Activated CD8-positive, alpha-beta memory T cell treated with anti-CD3 and anti-CD28 coated beads for 48 hours (primary cell): ENCODE measurements around the gene LRRC1.
A peak's percentile ranks its signal among the peaks of the same experiment; 100 is the strongest.
"Not testable (repeated sequence)": the region's sequence is repeated elsewhere in the genome, so short reads cannot be mapped to it uniquely, and the experiment has no call there.

Source experiments
- DNase-seq, 3 experiments: peaks; one replicate each; pipeline ENCODE4 v3.0.0-alpha.2; 2020; ENCODE audit warnings: low read depth in 2 of 3, low spot score in 2 of 3

The LRRC1 gene

DNA sequence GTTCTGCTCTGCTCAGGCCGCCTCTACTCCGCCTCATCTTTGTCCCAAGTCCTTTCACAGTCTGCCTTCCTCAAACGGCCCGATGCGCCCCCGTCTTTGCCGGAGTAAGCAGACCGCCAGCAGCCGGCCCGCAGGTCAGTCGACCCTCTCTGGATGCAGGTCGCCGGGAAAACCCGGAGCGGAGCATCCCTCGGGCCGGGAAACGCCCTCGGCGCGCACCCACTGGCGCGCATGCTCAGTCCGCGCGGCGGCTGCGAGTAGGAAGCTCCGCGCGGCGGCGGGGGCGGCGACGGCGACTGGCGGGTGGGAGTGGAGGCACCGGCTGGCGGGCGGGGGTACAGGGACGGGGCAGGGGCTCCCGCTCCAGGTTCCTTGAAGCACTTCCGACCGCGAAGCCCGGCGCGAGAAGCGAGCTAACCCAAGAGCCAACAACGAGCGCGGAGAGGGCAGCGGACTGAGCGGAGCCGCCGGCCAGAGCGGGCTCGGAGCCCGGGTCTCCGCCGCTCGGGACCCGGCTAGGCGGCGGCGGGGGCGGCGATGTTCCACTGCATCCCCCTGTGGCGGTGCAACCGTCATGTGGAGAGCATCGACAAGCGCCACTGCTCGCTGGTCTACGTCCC, at the start of gene LRRC1:
Gene LRRC1, plus strand, starts transcription at position 286 of the 620 bp plus-strand sequence. Its CDS starts 252 bp downstream, at position 538.
- peak; percentile 74 to 78 (median 74) for DNase-seq

DNA sequence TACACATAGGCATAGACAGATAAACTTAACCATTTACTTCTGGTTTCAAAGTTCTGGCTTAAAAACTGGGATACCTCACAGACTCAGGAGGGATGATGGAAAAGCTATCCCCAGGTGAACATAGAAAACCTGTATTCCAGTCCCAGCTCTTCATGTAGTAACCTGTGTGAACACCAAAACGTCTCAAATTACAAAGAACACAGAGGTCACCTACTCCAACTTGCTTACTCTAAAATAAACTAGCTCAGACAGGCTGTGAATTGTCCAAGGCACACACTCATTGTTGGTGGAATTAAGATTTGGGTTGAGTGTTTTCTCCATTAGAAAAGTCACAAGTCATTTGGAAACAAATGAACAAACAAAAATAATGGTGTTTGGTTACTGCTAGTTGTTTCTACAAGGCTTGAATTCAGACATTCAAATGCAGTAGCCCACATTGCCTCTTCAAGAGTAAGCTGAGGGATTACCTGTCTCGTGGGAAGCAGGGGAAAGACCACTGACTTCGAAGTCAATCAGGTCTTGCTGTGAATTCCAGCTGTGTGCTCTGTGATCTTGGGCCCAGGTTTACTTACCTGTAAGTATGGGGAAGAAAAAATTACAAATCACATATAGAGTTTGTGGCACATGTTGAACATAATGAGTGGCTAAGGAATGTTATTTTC, 48.2 kb upstream of the LRRC1 start:
- no peak for DNase-seq

DNA sequence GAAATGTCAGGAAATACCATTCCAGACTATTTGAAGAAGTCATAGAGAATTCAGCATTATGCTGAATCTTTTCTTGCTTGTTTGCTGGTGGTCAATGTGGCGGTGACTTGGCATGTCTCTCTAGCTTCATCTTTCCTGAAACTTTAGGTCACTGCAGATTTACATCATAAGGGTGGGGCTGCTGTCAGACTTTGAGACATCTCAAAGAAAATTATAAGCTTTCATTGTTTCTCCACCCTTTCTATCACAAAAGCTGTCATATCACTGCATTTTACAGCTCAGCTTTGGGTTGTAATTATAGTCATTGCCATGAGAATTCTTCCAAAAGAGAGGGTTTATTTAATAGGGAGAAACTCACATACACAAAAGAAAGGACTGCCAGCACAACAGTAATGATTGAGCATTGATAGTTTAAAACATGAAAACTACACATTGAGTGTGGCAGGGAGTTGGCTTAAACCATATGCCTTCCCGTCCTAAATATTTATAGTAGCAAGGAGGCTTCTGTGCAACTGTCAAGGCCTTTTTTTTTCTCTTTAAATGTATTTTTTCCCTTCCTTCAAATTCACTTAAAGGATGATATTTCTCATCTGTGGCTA, 44.7 kb upstream of the LRRC1 start:
- no peak for DNase-seq

DNA sequence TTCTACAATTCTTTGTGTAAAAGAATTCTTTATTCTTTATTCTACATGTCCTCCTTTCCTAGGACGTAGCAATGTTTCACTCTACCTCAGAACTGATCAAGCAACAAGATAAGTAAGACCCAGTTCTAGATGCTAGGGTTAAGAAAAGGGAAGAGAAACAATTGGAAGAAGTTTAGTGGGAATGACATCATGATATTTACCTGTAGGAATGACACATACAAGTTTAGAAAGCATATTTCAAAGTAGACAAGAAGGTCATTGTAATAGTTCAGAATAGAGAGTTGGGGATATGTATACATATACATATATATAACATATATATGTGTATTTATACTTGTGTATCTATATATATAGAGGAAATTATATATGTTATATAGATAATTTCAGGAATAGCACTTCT, 43.4 kb upstream of the LRRC1 start:
- no peak for DNase-seq

DNA sequence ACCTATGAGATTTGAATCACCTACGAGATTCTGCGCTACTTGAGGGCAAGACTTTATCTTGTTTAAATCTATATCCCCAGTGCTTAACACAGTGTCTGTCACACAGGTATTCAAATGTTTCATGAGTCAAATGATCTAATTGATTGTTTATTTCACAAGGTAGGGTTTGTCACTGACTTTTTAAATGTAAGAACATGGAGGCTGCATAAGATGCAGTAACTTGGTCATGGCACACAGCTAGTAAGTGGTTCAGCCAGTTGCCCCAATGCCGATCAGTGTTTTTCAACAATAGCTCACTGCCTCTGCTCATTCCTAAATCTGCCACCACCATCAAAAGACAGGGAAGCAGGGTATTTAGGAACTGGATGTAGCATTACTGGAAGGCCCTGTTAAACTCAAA, 42.4 kb upstream of the LRRC1 start:
- no peak for DNase-seq

DNA sequence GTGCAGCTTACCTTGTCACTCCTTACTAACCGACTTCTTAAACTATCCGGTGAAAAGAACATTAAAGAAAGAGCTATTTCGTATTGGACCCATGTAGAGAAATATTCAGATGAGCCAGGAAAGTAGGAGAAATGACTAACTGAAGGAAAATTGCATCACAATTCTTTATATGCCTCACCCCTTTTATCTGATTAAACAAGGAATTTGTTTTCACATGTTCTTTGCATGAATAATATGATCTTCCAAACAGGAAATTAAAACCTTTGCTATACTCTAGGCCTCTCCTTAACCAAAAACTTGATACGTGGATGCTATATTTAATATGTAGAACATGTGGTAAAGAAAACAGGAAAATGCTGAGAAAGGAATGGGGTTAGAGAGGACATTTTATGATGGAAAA, 41.9 kb upstream of the LRRC1 start:
- DNase-seq: no peak

DNA sequence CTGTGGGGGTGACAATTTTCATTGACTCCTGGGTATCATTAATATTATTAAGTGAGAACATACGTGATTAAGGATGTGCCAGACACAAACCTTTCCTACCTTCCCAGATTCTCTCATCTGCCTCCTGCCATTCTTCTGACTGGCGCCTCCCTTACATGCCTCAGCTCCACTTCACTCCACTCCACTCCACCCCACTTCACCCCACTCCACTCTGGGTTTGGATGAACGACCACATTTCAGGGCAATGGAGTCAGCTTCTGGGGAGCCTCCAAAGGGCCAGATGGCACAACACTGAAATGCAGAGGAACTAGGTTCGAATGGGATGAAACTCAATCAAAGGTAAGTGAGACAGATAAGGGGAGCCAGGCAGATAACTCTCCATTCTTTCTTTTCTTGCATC, 40.5 kb upstream of the LRRC1 start:
- no peak for DNase-seq

DNA sequence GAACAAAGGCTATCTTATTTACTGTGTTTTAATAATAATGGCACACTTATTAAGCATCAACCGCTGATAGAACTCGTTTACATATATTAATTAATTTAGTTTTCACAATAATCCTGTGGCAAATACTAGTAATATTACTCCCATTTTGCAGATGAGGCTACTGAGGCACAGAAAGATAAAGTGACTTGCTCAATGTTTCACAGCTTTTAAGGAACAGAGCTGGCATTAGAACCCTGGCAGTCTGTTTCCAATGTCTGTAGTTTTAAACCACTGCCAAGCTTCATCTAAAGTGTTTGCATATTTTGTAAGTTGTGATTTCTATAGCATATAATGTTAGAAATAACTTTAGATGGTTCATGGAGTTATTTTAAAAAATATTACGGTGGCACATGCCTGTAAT, 38.4 kb upstream of the LRRC1 start:
- no peak for DNase-seq

DNA sequence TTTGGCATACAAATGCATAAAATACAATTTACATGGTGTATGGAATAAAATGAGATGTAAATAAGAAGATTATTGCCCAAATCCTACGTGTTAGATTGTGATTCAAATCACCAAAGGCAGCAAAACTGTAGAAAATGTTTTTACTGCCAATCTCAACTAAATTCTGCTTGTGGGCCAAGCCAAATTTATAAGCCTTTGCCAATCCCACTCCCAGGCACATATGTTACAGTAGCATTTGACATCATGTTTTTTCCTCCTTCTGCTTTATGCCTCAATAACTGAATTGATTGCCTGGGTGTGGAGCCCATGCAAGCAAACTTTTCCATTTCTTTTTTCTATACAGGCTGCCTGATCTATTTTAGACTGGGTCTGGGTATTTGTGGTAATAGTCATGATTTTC, 36.3 kb upstream of the LRRC1 start:
- no peak for DNase-seq

DNA sequence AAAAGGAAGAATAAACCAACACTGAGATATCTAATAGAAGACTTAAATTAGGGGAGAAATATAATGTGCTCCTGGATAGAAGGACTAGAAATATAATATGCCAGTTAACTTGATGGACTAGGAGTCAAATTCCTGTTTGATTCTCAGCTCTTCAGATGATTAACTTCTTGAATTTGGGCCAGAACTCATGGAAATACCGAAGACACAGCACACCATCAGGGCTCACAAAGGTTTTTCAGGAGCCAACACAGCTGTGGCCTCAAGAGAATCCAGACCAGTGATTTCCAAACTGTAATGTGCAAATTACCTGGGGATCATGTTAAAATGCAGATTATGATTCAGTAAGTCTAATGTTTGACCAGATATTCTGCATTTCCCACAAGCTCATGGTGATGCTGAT, 33.8 kb upstream of the LRRC1 start:
- no peak for DNase-seq

DNA sequence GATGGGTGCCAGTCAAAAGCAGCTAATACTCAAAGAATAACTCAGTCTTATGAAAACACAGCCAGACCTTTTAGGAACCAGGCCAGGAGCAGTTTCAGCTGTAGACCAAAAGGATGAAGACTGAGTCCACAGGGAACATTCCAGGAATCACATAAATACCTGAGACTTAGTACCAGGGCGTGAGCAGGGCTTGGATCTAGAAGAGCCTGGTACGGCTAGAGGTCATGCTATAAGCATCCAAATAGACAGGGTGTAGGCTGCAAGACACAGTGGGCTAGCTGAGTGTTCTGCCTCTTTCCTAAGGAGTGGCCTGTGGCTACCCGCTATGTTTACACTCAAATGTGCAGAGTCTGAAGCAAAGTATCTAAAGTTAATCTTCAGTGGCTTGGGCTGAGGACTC, 29.5 kb upstream of the LRRC1 start:
- DNase-seq: no peak

DNA sequence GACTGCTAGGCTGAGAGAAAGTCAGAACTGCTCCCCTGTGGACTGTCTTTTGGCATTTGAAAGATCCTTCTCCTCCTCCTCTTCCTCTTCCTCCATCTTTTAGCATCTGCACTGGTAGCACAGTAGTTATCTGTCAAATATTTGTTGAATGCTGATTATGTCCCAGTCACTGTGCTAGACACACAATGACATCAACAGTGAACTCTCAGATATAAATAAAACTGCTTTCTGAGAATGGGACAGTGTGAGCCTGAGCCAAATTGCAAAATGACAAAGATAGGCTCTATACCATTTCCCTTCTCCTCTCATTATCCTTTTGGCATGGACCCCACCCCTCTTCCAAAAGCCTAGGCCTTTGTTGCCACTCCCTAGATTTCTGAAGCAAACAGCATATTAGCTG, 27.9 kb upstream of the LRRC1 start:
- no peak for DNase-seq

DNA sequence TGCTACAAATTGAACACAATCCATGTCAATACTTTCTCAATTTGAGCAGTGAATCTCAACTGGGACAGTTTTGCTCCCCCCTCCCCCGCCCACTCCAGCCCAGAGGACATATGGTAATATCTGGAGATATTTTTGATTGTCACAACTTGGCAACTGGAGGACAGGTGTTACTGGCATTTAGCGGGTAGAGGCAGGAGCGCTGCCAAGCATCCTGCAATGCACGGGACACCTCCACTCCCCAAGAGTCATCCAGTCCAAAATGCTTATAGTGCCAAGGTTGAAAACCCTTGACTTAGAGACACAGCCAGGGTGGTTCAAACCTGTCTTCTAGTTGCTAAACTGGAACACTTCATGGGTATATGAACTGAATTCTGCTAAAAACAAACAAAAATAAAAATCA, 26.9 kb upstream of the LRRC1 start:
- no peak for DNase-seq

DNA sequence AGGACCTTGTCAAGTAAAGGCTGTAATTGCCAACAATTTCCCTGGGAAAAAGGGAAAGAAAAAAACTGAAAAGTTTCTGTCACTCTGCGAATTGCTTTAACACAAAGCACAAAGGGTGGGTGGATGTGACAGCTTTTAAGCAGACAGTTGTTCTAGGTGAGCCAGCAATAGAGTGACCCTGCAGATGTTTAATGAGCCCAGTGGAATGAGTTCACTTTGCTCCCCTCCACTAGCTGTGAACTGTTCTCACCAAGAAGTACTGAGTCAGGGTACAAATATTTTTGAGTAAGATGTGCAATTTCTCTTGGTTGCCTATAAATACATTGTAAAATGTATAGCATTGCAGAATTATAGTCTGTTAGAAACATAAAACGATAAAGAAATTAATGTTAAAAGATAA, 26.2 kb upstream of the LRRC1 start:
- no peak for DNase-seq

DNA sequence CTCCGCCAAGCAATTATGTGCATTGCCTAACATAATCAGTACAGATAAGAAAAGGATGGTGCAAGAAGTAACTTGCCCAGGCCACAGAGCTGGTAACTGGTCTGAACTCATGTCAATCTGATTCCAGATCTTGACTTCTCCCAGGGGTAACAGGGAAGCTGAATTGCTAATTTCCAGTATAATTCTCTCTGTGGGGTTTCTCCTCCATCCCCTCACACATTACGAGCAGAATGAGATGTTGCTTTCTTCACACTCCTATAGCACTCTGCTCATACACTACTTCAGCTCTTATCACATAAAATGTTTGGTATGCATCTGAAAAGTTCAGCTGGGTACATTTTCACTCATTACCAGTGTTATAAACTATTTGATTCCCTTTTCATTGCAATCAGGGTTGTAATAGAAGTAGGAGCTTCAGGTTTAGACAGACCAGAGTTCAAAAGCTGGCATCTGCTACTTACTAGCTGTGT, 24.0 kb upstream of the LRRC1 start:
- DNase-seq: no peak

DNA sequence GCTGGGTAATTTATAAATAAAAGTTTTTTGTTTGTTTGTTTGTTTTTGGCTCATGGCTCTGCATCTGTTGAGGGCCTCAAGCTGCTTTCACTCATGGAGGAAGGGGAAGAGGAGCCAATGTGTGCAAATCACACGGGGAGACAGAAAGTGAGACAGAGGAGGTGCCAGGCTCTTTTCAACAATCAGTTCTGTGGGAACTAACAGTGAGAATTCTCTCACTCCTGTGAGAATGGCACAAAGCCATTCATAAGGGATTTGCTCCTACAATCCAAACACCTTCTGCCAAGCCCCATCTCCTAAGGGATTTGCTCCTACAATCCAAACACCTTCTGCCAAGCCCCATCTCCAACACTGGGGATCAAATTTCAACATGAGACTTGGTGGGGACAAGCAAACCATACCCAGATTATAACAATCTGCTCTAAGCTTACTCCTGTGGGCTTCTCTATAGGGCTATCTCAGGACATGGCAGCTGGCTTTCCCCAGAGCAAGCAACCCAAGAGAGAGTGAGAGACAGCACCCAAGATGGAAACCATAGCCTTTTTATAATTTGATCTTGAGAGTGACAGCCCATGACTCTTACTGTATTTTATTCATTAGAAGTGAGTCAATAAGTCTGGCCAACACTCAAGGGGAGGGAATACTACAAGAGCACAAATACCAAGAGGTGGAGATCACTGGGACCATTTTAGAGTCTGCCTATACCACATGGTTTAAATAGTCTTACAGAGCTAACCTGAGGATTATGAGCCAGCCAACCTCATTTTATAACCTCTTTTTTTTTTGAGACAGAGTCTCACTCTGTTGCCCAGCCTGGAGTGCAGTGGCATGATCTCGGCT, 22.8 kb upstream of the LRRC1 start:
- no peak for DNase-seq

DNA sequence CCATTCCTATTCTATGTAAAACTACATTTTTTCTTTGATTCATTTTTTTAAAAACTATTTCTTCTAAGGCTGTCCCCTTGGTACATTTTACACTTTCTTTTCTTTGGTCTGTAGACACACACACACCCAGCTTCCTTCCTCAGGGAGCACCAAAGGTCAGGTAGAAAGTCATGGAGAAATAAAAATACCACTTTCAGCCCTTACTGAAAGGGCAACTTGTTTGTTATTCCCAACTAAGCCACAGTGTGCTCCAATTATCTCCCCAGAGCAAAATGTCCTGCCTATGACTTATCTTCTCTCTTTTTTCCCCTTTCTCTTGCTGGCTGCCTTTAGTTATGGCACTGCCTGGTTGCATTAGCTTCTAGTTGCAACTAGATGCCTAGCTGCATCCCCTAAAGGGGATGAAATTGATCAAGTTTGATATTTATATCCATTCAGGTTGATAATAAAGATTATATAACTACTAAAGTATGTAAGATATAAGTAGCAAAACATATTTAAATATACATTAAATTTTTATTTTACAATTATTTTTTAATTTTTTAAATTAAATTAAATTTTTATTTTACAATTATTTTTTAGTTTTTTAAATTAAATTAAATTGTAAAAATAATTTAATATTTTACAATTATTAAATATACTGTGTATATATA, 21.6 kb upstream of the LRRC1 start:
- no peak for DNase-seq

DNA sequence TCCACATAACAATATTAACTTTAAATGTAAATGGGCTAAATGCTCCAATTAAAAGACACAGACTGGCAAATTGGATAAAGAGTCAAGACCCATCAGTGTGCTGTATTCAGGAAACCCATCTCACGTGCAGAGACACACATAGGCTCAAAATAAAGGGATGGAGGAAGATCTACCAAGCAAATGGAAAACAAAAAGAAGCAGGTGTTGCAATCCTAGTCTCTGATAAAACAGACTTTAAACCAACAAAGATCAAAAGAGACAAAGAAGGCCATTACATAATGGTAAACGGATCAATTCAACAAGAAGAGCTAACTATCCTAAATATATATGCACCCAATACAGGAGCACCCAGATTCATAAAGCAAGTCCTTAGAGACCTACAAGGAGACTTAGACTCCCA, 18.7 kb upstream of the LRRC1 start:
- not testable (repeated sequence) for DNase-seq

DNA sequence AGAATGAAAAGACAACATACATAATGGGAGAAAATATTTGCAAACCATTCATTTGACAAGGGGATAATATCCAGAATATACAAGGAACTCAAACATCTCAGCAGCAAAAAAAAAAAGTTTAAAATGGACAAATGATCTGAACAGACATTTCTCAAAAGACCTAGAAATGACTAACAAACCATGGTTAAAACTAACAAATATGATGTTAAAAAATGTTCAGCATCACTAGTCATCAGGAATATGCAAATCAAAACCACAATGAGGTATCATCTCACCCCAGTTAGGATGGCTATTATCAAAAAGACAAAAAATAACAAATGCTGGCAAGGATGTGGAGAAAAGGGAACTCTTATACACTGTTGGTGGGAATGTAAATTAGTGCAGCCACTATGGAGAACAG, 9.8 kb upstream of the LRRC1 start:
- DNase-seq: not testable (repeated sequence)

DNA sequence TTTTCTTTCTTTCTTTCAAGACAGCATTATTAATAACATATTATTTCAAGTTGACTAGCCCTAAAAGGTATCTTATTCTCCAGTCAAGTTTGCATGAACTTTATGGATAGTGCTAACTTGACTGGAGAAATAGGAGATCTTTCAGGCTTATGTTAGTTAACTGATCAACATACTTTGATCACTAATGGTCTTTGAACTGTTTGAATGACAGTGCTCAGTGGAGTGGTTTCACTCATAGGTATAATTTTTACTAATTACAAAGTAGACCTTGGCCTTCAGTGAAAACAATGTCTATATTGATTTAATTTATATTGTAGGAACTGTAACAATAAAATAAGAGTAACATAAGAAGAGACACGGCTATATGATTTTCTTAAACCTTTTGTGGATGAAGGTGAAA, 8.0 kb upstream of the LRRC1 start:
- no peak for DNase-seq

DNA sequence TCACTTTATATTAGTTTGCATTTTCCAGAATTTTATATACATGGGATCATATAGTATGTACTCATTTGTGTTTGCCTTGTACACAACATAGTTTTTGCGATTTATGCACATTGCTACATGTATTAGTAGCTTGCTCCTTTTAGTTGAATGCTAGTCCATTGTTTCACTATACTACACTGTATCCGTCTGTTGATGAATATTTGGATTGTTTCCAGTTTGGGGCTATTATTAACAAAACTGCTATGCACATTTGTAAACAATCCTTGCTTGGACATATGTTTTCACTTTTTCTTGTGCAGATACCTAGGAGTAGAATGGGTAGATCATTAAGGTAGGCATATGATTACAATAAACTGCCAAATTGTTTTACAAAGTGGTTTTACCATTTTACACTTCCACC, 3.9 kb upstream of the LRRC1 start:
- no peak for DNase-seq
